Mucosa of rectum (tissue), 2 donors: ENCODE measurements around the gene TRAF2.

Experiments used
- H3K27ac ChIP-seq, 2 donors: one replicate each; pipeline ENCODE4 v1.7.0; 2013; ENCODE audit warnings: inconsistent platforms in 2 of 2, low read depth in 2 of 2, low read length in 2 of 2
- H3K27me3 ChIP-seq, 2 donors: one replicate each; pipeline ENCODE4 v1.7.0; 2013; ENCODE audit warnings: low read length in 2 of 2; ENCODE audit not compliant: control insufficient read depth in 2 of 2, insufficient read depth in 2 of 2
- H3K36me3 ChIP-seq, 2 donors: one replicate each; pipeline ENCODE4 v1.7.0; 2013; ENCODE audit warnings: low read length in 2 of 2; ENCODE audit not compliant: control insufficient read depth in 2 of 2, insufficient read depth in 2 of 2
- H3K4me1 ChIP-seq, 2 donors: one replicate each; pipeline ENCODE4 v1.7.0; 2013; ENCODE audit warnings: low read length in 2 of 2, mild to moderate bottlenecking in 1 of 2; ENCODE audit not compliant: control insufficient read depth in 2 of 2, insufficient read depth in 2 of 2
- H3K4me3 ChIP-seq, 2 donors: one replicate each; pipeline ENCODE4 v1.7.0; 2013; ENCODE audit warnings: low read length in 2 of 2
- H3K9ac ChIP-seq, 2 donors: one replicate each; pipeline ENCODE4 v1.7.0; 2013; ENCODE audit warnings: low read length in 2 of 2, low read depth in 1 of 2, mild to moderate bottlenecking in 1 of 2
- H3K9me3 ChIP-seq, 2 donors: one replicate each; pipeline ENCODE4 v1.7.0; 2013; ENCODE audit warnings: low read length in 2 of 2; ENCODE audit not compliant: control insufficient read depth in 2 of 2
- donor health status: healthy.
- donor health status: Normal muscosa, but diverticular disease.

The TRAF2 gene

GRCh38 chr9:136926154-136926704 is 39.9 kb downstream of the TRAF2 start:
- Histone ChIP-seq H3K27ac (no peak overlapping the region), H3K27me3 (no peaks in the 10 kb centered on the region), H3K9ac (no peak overlapping the region), H3K4me3 (no peak overlapping the region), H3K9me3 (no peaks in the 10 kb centered on the region), H3K36me3 (peaks cover 16 to 32% of the 10 kb centered on the region in 2 donors), H3K4me1 (no peaks in the 10 kb centered on the region)

GRCh38 chr9:136926749-136927148 is 40.4 kb downstream of the TRAF2 start:
- H3K9ac ChIP-seq, result no peak overlapping the region
- no peaks in the 10 kb centered on the region for H3K27me3 ChIP-seq
- no peaks in the 10 kb centered on the region for H3K9me3 ChIP-seq
- H3K27ac ChIP-seq, result no peak overlapping the region
- H3K36me3 ChIP-seq, result peaks cover 16 to 31% of the 10 kb centered on the region in 2 donors
- peaks cover under 1% of the 10 kb centered on the region in 2 donors for H3K4me1 ChIP-seq
- H3K4me3 ChIP-seq, result no peak overlapping the region

GRCh38 chr9:136927343-136928271 is 41.3 kb downstream of the TRAF2 start:
- Histone ChIP-seq H3K4me3 (no peak overlapping the region), H3K36me3 (peaks cover 9 to 24% of the 10 kb centered on the region in 2 donors), H3K9ac (no peak overlapping the region)

GRCh38 chr9:136928591-136928990 is 42.3 kb downstream of the TRAF2 start:
- peaks cover 4% of the 10 kb centered on the region in 2 donors for H3K4me1 ChIP-seq
- no peaks in the 10 kb centered on the region for H3K27me3 ChIP-seq
- H3K36me3 ChIP-seq, result peaks cover 8 to 22% of the 10 kb centered on the region in 2 donors
- H3K9ac ChIP-seq, result no peak overlapping the region
- no peak overlapping the region for H3K27ac ChIP-seq
- H3K4me3 ChIP-seq, result no peak overlapping the region
- no peaks in the 10 kb centered on the region for H3K9me3 ChIP-seq

More at GRCh38 chr9:136927343-136928271, 41.3 kb downstream of the TRAF2 start:
- H3K9me3 ChIP-seq, result no peaks in the 10 kb centered on the region
- no peak overlapping the region for H3K27ac ChIP-seq
- no peaks in the 10 kb centered on the region for H3K27me3 ChIP-seq
- peaks cover 4% of the 10 kb centered on the region in 2 donors for H3K4me1 ChIP-seq

- H3K27me3 ChIP-seq, result no peaks in the 10 kb centered on the region
- H3K27ac ChIP-seq, result no peak overlapping the region
- H3K4me3 ChIP-seq, result no peak overlapping the region
These were observed 43.7 kb downstream of the TRAF2 start for GRCh38 chr9:136930014-136930413.

GRCh38 chr9:136931611-136932130 is 45.4 kb downstream of the TRAF2 start:
- no peak overlapping the region for H3K9ac ChIP-seq
- H3K4me3 ChIP-seq, result peak overlapping the region in 1 of 2 donors; percentile 5
- H3K9me3 ChIP-seq, result no peaks in the 10 kb centered on the region
- peaks cover 0 to 5% of the 10 kb centered on the region in 2 donors for H3K36me3 ChIP-seq
- H3K4me1 ChIP-seq, result peaks cover 4% of the 10 kb centered on the region in 2 donors
- H3K27ac ChIP-seq, result peak overlapping the region in 1 of 2 donors; percentile 26
- no peaks in the 10 kb centered on the region for H3K27me3 ChIP-seq

More at GRCh38 chr9:136930014-136930413, 43.7 kb downstream of the TRAF2 start:
- H3K9me3 ChIP-seq, result no peaks in the 10 kb centered on the region
- peaks cover 5 to 12% of the 10 kb centered on the region in 2 donors for H3K36me3 ChIP-seq
- no peak overlapping the region for H3K9ac ChIP-seq
- H3K4me1 ChIP-seq, result peaks cover 4% of the 10 kb centered on the region in 2 donors

- H3K27ac ChIP-seq, result no peak overlapping the region
- H3K9ac ChIP-seq, result no peak overlapping the region
- peaks cover 4% of the 10 kb centered on the region in 2 donors for H3K4me1 ChIP-seq
- no peaks in the 10 kb centered on the region for H3K9me3 ChIP-seq
- H3K36me3 ChIP-seq, result peaks cover 4% of the 10 kb centered on the region in 2 donors
- H3K27me3 ChIP-seq, result no peaks in the 10 kb centered on the region
- no peak overlapping the region for H3K4me3 ChIP-seq
These were observed 48.0 kb downstream of the TRAF2 start for GRCh38 chr9:136934277-136934676.

GRCh38 chr9:136935651-136936050 is 49.3 kb downstream of the TRAF2 start:
- no peak overlapping the region for H3K4me3 ChIP-seq
- H3K9me3 ChIP-seq, result no peaks in the 10 kb centered on the region
- H3K27me3 ChIP-seq, result no peaks in the 10 kb centered on the region
- no peak overlapping the region for H3K9ac ChIP-seq
- H3K4me1 ChIP-seq, result peaks cover 4% of the 10 kb centered on the region in 2 donors
- H3K27ac ChIP-seq, result no peak overlapping the region
- peaks cover 16 to 18% of the 10 kb centered on the region in 2 donors for H3K36me3 ChIP-seq

- Histone ChIP-seq H3K4me1 (peaks cover 3 to 4% of the 10 kb centered on the region in 2 donors), H3K9me3 (no peaks in the 10 kb centered on the region), H3K36me3 (peaks cover 26 to 28% of the 10 kb centered on the region in 2 donors), H3K27me3 (no peaks in the 10 kb centered on the region), H3K27ac (no peak overlapping the region), H3K4me3 (no peak overlapping the region), H3K9ac (no peak overlapping the region)
These were observed 50.4 kb downstream of the TRAF2 start for GRCh38 chr9:136936645-136937170.
